GM18909 (cell line): Measurements from ENCODE around the gene MPRIP.

Experiments
- ATAC-seq: cut with Tn5 transposase; IDR thresholded peaks from one replicate; pipeline ENCODE4 v1.9.1; 2021; ENCODE audit warnings: mild to moderate bottlenecking; ENCODE audit not compliant: unreplicated experiment, poor library complexity

MPRIP gene

DNA sequence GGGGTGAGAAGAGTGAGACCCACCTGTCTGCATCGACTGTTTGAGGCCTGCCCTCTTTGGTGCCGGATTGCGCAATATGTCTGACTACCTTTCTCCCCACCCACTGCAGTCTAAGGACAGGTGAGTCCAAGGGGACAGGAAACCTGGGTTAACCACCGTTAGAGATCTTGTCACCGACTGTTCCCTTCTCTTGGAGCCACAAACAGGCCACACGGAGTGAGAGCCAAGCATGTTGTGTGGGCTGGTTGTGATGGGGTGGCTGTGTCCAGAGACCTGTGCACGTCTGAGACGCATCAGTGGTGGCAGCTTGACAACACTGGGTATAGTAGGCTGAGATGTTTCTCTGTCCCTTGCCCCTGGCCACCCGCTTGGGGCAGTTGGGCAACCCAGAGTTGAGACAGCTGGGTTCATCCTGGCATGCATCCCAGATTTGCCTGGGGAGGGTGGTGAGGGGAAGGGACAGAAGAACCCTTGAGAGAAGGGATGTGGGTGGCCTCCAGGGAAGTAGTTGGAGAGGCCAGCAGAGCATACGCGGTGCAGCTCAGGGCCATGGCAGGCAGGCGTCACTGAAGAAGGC, 21.4 kb downstream of the MPRIP start:
- ATAC-seq, result no peak

DNA sequence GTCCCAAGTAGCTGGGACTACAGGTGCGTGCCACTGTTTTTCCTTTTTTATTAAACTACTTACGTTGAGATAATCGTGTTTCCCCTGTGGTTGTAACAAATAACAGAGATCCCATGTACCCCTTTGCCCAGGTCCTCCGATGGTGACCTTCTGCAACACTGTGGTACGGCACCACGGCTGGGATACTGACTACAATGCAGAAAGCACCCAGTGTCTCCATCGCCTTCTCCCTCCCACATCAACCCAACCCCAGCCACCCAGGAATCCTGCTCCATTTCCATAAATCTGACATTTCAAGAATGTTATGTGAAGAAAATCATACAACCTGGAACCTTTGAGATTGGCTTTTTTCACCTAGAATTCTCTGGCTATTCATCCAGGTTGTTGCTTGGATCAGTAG, 22.1 kb downstream of the MPRIP start:
- no peak for ATAC-seq

DNA sequence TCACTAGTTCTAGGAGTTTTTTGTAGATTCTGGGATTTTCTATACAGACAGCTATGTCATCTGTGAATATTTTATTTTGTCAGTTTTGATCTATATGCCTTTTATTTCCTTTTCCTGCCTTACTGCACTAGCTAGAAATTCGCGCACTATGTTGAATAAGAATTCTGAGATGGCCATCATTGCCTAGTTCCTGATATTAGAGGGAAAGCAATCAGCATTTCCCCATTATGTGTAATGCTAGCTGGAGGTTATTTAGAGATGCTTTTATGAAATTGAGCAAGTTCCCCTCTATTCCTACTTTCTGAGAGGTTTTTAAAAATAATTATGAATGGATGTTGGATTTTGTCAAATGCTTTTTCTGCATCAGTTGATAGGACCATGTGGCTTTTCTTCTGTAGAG, 23.8 kb downstream of the MPRIP start:
- no peak for ATAC-seq

DNA sequence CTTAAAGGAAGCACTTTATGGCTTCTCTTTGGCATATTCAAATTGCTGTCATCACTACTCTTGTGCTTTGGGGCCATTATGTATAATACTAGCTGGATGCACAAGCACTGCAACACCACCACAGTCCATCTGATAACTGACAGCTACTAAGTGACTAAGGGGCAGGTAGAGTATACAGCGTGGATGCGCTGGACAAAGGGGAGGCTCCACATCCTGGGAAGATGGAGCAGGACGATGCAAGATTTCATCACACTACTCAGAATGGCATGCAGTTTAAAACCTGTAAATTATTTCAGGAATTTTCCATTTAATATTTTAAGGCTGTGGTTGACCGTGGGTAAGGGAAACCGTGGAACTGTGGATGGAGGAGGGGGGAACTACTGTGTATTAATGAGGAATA, 25.0 kb downstream of the MPRIP start:
- ATAC-seq, result no peak

DNA sequence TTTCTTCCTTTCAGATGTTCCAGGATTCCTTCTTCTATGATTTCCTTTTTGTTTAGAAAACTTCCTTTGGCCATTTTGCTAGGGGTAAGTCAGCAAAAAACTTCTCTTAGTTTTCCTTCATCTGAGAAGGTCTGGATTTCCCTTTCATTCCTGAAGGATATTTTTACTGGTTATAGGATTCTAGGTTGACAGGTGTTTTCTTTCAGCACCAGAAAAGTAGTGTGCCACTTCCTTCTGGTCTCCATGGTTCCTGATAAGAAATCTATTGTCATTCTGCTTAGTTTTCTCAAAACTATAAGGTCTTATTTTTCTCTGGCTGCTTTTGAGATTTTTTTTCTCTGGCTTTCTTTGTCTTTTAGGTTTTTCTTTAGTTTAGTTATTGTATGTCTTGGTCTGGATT, 27.6 kb downstream of the MPRIP start:
- ATAC-seq, result no peak

DNA sequence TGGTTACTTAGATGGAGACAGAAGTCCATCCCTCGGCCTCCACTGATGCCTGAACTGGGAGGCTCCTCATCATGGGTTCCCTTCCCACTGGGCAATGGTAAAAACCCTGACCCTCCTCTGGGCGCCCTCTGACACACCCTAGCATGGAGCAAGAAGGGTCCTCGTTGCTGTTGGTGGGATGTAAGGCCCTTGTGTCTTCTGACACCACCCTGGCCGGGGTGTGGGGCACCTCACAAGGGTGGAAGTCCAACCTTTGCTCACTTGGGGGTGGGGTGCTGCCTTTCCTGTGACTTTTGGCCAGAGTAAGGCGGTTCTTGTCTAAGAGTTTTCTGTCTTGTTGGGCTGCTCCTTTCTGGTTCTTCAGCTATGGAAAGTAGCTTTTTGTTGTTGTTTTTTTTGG, 28.7 kb downstream of the MPRIP start:
- no peak for ATAC-seq

DNA sequence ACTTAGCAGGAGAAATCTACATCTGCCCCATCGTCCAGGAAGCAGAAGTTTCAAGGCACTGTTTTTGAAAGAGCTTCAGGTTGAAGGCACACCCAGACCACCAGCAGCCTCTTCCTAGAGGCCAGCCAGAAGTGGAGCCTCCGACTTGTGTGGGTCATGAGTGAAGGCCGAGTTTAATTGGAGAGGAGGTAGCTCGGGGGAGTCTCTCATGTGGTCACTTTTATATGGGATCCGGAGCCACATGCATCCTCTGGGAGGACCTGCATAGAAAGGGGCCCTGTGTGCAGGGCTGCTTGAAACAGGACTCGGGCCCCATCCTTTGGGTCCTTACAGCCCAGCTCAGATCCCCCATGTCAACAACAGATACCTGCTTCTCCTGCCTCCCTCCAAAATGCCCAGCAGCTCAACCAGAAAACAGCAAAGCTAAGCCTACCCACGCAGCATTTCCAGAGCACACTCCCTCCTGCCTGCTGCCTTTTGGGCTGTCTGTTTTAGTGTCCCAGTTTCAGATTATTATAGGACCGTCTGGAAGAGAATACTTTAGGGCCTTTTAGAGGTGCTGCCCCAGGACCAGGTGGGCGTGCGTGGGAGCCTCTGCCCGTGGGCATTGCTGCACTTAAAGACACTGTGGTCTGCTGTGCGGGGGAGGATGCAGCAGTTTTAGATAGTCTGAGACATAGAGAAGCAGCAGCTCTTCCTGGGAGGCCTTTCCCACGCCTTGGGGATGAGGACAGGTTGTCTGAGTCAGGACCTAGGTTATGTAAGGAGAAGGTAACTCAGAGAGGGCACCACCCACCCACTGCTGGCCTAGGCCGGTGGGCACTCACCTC, 29.5 kb downstream of the MPRIP start:
- no peak for ATAC-seq

DNA sequence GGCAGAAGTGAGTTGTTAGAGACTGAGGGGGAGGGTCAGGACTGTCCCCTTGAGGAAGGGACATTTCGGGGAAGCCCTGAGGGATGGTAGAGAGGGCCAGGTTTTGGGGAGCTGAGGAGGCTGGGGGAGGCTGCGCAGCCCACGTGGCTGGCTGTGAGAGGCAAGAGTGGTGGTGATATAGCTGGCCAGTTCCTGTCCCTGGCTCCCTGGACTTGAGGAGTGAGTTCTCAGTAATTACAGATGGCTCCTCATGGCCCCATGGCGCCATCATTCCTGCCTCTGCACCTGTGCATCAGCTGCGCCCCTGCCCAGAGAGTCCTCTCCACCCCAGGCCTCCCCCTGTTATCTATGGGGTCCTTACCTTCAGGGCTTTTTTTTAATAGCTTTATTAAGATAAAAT, 30.3 kb downstream of the MPRIP start:
- no peak for ATAC-seq

DNA sequence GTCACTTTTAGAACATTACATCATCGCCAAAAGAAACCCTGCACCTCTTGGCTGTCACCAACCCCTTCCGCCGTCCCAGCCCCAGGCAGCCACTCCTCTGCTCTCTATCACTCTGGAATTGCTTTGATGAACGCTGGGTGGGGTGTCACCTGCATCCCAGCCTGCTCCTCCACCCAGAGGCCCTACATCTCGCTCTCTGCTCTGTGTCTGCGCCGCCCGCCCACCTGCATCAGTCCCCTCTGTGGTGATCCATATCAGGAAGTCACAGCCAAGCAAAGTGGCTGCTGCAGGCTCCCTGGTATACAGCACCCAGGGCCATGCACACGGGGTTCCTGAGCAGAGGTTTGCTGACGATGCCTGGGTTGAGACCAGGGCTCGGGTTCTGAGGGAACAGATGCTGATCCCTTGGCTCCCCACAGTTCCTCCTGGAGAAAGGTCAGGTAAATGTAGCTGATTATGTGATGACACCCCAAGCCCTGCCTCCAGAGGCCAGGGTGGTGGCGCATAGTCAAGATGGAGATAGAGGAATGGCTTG, 30.8 kb downstream of the MPRIP start:
- ATAC-seq, result no peak

DNA sequence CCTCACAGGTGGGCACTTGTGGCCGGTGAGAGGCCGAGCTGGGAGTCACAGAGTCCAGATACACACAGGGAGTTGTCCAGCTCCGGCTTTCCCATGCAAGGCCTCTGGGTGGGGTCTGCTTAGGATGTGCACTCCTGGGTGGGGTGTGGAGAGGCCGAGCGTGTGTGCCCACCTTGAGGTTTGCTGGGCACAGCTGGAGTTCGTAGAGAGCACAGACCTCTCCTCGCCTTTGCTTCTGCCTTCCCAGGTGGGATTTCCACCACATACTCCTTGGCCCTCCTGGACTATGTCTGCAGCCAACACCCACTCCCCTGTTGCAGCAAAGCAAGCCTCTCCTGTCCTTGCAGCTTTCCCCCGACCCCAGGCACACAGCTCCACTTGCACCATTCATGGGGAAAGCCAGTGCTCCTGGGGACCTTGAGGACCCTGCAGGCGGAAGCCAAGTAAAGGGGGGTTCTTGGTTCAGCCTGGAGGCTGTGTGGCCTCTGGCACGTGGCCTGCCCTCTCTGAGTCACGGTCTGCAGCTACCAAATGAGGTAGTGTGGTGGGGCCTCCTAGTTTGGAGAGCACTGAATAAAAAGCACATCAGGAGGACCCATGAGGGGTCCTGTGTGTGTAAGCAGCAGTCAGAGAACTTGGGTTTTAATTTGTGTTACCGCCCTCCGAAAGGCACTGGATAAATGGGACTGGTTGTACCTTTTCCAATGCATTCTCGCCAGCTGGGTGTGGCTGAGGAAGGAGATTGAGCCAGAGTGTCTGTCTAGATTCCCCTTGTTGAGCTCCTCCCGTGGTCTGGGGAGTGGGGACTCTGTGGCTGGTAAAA, 31.5 kb downstream of the MPRIP start:
- no peak for ATAC-seq

DNA sequence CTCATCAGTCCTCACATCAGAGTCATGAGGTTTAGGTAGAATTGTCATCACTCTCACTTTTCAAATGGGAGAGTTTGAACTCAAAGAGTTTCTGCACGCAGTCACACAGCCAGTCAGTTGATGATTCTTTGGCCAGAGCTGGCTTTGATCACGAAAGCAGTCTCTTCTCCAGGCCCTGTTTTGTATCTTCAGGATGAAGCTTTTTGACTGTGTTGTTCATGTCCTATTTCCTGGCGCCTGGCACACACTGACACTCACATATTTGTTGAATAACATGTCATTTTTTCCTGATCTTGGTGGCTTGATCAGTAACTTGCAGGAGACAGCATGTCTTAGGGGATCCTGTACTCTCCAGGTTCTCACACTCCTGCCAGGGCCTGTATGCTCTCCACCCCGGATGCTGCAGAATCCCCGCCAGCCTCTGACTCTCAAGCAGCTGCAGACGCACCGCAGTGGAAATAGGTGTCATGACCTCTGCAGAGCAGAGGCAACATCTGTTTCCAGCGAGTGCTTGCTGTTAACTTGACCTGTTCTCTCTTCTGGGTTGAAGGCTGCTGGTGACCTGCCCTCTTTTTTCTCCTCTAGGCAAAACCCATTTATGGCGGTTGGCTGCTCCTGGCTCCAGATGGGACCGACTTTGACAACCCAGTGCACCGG, 33.0 kb downstream of the MPRIP start:
- no peak for ATAC-seq

DNA sequence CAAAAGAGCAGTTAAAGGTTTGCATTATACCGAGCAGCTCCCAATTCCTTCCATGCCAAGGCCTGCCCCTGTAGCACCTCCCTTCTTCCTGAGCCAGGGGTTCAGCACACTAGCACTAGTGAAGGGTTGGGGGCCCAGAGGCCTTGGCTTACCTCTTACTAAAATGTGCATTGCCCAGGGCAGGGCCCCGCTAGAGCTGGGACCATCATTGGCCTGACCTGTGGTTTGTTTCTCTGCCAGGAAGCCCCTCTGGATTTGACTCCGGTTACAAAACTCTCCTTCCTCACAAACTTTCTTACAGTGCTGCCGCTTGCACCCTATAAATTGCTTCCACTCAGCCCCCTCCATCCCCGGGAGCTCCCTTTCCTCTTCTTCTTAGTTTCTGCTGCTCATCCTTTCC, 33.8 kb downstream of the MPRIP start:
- ATAC-seq, result no peak

DNA sequence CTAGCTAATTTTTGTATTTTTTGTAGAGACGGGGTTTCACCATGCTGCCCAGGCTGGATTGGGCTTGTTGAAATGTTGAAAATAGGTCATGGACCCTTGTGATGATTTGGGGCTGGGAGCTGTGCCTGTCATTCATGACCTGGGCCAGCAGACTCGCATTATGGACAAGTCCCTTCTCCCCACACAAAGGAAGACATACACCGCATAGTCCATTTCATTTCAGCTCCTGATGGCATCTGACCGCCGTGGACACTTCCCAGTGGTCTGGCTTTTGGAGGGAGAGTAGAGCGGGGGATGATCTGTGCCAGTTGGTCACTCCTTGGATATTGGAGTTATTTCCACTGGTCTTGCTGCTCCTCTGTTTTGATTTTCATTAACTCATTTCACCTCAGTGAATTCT, 34.8 kb downstream of the MPRIP start:
- no peak for ATAC-seq

DNA sequence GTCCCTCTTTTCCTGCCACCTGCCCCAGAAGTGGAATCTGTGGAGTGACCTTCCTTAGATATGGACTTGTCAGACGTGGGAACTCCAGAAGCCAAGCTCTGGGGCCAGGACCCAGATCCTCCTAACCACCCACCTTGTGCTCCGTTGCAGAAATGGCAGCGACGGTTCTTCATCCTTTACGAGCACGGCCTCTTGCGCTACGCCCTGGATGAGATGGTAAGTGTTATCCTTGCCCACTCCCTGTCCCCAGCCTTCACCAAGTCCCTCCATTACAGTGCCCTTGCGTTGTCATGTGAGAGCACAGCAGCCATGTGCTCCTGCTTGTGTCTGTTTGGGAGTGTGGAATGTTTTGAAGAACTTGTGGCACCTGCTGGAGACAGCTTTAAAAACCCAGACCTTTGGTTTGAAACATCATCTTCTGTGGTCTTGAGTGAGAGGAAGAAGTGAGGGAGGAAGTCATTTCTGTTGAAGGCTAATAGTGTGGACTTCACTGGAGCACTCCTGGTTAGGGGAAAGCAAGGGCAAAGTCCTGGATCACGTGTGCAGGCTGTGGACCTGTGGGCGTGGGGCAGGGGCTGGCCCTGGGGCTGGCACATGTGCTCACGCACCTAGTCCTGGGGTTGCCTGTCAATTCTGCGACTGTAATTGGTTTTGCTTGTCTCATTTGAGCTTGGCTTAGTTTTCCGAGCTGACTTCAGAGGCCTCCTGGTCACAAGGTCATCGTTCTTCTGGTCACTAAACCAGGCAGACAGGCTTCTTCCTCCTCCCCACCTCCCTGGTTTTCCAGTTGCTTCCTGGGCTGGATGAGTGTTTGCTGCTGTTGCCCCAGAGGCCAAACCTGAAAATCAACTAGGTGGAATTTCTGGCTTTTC, 35.8 kb downstream of the MPRIP start:
- ATAC-seq, result no peak

DNA sequence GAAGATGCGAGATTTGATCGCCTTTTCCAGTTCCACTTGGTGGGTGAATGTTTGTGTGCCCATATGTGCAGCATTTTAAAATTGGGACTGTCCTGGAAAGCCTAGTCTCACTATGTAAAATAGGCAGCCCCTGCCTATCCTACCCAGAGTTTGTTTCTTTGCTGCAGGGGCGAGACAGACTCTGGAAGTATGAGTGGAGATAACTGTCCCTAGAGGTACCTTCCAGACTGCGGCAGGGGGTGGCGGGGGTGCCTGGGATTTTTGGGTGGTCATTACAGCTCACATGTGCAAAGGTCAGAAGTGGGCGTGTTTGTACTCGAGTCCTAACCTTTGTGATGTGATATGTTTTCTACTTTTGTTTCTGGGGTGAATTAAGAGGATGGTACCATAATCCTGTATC, 36.6 kb downstream of the MPRIP start:
- no peak for ATAC-seq

DNA sequence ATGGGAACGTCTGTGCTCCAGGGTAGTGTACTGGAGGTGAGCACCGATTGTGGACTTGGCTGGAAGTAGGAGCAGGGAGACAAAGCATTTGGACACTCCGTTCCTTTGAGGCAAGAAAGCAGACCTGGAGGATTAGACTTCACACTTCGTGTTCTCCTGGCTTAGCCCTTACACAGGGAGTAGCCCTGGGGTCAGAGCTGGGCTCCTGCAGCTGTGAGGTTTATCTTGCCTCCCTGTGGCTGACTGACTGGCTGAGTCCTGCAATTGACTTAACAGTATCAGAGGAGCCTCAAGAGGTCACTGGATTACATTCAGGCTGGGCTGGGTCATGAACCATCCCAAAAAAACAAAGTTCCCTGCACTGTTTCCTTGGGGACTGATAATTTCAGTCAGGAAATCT, 37.1 kb downstream of the MPRIP start:
- ATAC-seq, result no peak

DNA sequence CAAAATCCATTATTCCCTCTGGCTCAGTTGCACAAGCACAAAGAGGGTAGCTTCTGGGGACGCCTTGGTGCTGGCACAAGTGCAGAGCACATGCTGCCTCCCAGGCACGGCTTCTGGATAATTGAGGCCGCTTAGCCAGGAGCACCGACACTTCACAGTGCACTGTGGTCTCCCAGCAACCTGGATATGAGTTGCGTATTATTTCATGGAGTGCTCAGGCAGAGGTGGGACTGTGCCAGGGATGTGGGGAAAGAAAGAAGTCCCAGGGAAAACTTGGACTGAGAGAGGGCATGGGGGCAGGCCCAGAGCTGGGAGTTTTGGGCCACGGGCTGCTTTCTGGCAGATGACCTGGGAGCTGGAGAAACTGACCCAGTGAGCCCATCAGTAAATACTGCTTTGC, 37.5 kb downstream of the MPRIP start:
- no peak for ATAC-seq

DNA sequence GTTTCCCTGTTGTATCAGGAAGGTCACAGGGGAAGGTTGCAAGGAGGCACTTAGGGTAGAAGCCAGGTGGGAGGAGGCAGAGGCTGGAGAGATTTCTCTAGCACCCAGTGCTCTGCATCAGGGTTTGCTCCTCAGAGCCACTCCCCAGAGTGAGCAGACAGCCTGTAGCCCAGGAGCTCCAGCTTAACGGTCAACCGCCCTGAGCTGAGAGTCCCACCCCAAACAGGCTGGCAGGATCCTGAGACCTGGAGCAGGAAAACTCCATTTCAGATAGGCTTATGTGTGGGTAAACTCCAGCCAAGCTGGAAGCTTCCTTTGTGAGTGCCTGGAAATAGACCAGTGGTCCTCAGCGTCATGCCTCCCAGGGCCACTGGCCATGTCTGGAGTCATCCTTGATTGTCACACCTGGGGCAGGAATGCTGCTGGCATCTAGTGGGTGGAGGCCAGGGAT, 37.9 kb downstream of the MPRIP start:
- no peak for ATAC-seq

DNA sequence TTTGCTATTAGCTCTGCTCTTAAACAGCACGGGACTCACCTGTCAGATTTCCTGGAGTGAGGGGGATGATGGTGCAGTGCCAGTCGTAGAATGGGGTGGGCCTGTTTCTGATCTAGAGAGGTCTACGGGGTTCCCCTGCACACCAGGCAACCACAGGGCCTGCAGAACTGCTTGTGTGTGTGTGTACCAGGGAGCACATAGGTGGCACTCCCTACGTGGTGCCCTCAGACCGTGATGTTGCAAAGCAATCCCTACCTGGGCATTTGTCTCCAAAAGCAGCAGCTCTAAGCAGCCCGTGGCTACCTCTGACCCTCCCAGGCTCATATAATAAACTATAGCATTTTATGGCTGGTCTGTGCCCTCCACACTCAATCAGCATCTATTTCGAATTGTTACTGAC, 38.5 kb downstream of the MPRIP start:
- no peak for ATAC-seq
